A673 (cell line): ENCODE results near the gene PAQR4. TPM values are rescaled to one million over a fixed set of nuclear protein-coding genes. Genes with fewer than 3 reads are reported as not detected.

ENCODE experiments used
- BruUV-seq: library from RNA; stranded (reverse); fragments of 400-500 nt; replicated peaks from 2 replicates; lab custom pipeline; 2021; lab: Mats Ljungman, UMichigan
- CTCF ChIA-PET: fragments of 300-600 bp; sonication (Branson Sonifier 250); formaldehyde crosslinking; loops from one replicate; lab custom pipeline; 2022; ENCODE audit warnings: antibody characterized with exemption; lab: Charles Lee
- POLR2A ChIA-PET: fragments of 300-600 bp; sonication (Branson Sonifier 250); formaldehyde crosslinking; loops from one replicate; lab custom pipeline; 2022; ENCODE audit warnings: antibody characterized with exemption; ENCODE audit not compliant: low non-redundant PET; lab: Charles Lee
- DNase-seq: peaks from one replicate; pipeline ENCODE4 v3.0.0-alpha.2; 2015; ENCODE audit warnings: low spot score
- H3K27ac ChIP-seq: fragments of 200-600 bp; sonication (generic); 2 replicates; pipeline ENCODE4 v1.5.1; 2016; ENCODE audit warnings: mixed run types, low read depth, mild to moderate bottlenecking, mixed read lengths, antibody characterized with exemption, low read length; ENCODE audit not compliant: poor library complexity, severe bottlenecking
- H3K27me3 ChIP-seq: fragments of 200-600 bp; sonication (generic); replicated peaks from 2 replicates; pipeline ENCODE4 v1.6.1; 2017; ENCODE audit warnings: mixed run types, low read depth, mild to moderate bottlenecking, mixed read lengths, antibody characterized with exemption, low read length; ENCODE audit not compliant: insufficient read depth, poor library complexity
- H3K36me3 ChIP-seq: fragments of 200-600 bp; sonication (generic); 2 replicates; pipeline ENCODE4 v1.6.1; 2016; ENCODE audit warnings: mixed run types, mild to moderate bottlenecking, mixed read lengths, antibody characterized with exemption, low read length; ENCODE audit not compliant: insufficient read depth, poor library complexity, severe bottlenecking
- H3K4me1 ChIP-seq: fragments of 200-600 bp; sonication (generic); 2 replicates; pipeline ENCODE4 v1.6.1; 2017; ENCODE audit warnings: mixed run types, mild to moderate bottlenecking, mixed read lengths, antibody characterized with exemption, low read length; ENCODE audit not compliant: insufficient read depth, poor library complexity, severe bottlenecking
- H3K4me3 ChIP-seq: fragments of 200-600 bp; sonication (generic); 2 replicates; pipeline ENCODE4 v1.5.1; 2016; ENCODE audit warnings: low read depth, mixed run types, mild to moderate bottlenecking, mixed read lengths, low read length; ENCODE audit not compliant: poor library complexity, severe bottlenecking
- H3K9me3 ChIP-seq: fragments of 200-600 bp; sonication (generic); 2 replicates; pipeline ENCODE4 v1.6.1; 2016; ENCODE audit warnings: mixed run types, low read depth, mild to moderate bottlenecking, mixed read lengths, antibody characterized with exemption, low read length; ENCODE audit not compliant: poor library complexity, severe bottlenecking
- CTCF ChIP-seq: fragments of 300-800, 200-600 bp; sonication (generic); conservative IDR thresholded peaks from 2 replicates; pipeline ENCODE4 v1.5.1; 2017; ENCODE audit warnings: low read depth, mild to moderate bottlenecking, antibody characterized with exemption, low read length, moderate library complexity, mixed read lengths
- EZH2 ChIP-seq: fragments of 200-600 bp; sonication (generic); IDR thresholded peaks from 2 replicates; pipeline ENCODE4 v1.6.1; 2017; ENCODE audit warnings: borderline replicate concordance, low read depth, mild to moderate bottlenecking, mixed read lengths, antibody characterized with exemption, low read length; ENCODE audit not compliant: poor library complexity, severe bottlenecking
- intact Hi-C: fragments of 100-400 bp; cut with micrococcal nuclease; formaldehyde crosslinking; loops from one replicate; pipeline ENCODE4 v1.10.0; 2022; ENCODE audit not compliant: unreplicated experiment
- total RNA-seq: library from RNA; stranded (reverse); gene quantifications from 2 replicates; pipeline ENCODE4 v1.2.3, GENCODE V29; 2021

The PAQR4 gene
- total RNA-seq, 1 experiment from 2014 or later, result 46.5 TPM

- Histone ChIP-seq H3K27ac (no peak overlapping the region), H3K9me3 (no peaks in the 10 kb centered on the region), H3K27me3 (peaks cover 41% of the 10 kb centered on the region), H3K36me3 (no peaks in the 10 kb centered on the region), H3K4me1 (peaks cover 8% of the 10 kb centered on the region), H3K4me3 (no peak overlapping the region)
- TF ChIP-seq EZH2 (no peak), CTCF (no peak)
- ChIA-PET CTCF (no interaction called here), POLR2A (no interaction called here)
- intact Hi-C loops, result no loop called here
- no peak for DNase-seq
- no TSS peak for BruUV-seq
Measured at GRCh38 chr16:3014971-3015370, 45.8 kb downstream of the PAQR4 start.

- intact Hi-C loops, result no loop called here
Measured at GRCh38 chr16:3015865-3016521, 46.8 kb downstream of the PAQR4 start.

GRCh38 chr16:3017344-3017743, 48.2 kb downstream of the PAQR4 start:
- no peak for DNase-seq
- peaks cover 22% of the 10 kb centered on the region for H3K27me3 ChIP-seq
- ChIA-PET POLR2A (no interaction called here), CTCF (no interaction called here)
- intact Hi-C loops, result no loop called here
- no TSS peak for BruUV-seq
- no peaks in the 10 kb centered on the region for H3K9me3 ChIP-seq
- H3K4me3 ChIP-seq, result no peak overlapping the region
- H3K27ac ChIP-seq, result no peak overlapping the region
- H3K36me3 ChIP-seq, result no peaks in the 10 kb centered on the region
- no peak for TF ChIP-seq CTCF
- TF ChIP-seq EZH2, result no peak
- peaks cover 17% of the 10 kb centered on the region for H3K4me1 ChIP-seq

More at GRCh38 chr16:3015865-3016521, 46.8 kb downstream of the PAQR4 start:
- Histone ChIP-seq H3K27ac (no peak overlapping the region), H3K4me1 (peaks cover 8% of the 10 kb centered on the region), H3K9me3 (no peaks in the 10 kb centered on the region), H3K36me3 (no peaks in the 10 kb centered on the region), H3K27me3 (peaks cover 34% of the 10 kb centered on the region), H3K4me3 (no peak overlapping the region)
- no TSS peak for BruUV-seq
- ChIA-PET CTCF (no interaction called here), POLR2A (no interaction called here)
- no peak for DNase-seq
- TF ChIP-seq EZH2 (no peak), CTCF (no peak)
